GM15510 (cell line): Measurements from ENCODE around the gene PIGZ.

Source experiments
- POLR2A ChIP-seq: IDR thresholded peaks from 3 replicates; pipeline ENCODE4 v1.6.1; 2011; ENCODE audit warnings: borderline replicate concordance; ENCODE audit not compliant: insufficient read length; ENCODE audit errors: extremely low read depth

PIGZ gene, protein sequence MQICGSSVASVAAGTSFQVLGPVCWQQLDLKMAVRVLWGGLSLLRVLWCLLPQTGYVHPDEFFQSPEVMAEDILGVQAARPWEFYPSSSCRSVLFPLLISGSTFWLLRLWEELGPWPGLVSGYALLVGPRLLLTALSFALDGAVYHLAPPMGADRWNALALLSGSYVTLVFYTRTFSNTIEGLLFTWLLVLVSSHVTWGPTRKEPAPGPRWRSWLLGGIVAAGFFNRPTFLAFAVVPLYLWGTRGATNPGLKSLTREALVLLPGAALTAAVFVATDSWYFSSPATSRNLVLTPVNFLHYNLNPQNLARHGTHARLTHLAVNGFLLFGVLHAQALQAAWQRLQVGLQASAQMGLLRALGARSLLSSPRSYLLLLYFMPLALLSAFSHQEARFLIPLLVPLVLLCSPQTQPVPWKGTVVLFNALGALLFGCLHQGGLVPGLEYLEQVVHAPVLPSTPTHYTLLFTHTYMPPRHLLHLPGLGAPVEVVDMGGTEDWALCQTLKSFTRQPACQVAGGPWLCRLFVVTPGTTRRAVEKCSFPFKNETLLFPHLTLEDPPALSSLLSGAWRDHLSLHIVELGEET

DNA sequence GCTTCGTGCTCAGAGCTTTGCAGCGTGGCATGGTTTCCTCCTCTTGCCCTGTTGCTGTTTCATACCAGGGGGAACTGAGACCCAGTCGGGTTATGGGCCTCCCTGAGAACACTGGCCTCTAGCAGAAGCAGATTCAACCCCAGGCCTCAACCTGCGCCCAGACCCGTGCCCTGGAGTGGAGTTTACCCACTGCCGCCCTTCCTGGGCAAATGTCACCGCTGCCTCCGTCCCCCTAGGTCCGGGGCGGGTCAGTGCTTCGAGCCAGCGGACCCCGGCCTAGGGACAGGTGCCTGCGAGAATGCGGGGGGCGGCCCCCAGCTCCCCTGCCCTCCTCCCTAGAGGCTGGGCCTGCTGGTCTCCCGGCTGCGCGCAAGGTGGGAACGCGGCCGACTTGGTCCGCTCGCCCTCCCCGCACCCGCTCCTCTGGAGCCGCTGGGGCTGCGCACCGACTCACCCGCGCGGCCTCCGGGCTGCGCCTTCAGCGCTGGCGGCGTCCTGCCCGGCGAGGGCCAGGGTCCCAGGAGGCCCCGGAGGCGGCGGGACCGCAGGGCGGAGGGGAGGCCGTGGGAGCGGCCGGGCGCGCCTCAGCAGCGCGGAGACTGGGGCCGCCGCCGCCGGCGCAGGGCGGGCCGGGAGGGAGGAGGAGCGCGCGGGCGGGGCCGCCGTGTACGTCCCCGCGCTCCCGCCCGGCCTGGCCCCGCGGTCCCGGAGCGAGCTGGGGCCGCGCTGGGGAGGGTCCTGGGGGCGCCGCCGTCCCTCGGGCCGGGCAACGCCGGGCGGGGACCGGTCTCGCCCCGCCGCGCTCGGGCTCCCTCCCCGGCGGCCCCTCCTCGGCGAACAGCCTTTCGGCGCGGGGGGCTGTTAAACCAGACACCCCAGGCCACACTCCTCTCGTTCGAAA lies at the start of gene PIGZ:
PIGZ (minus strand) TSS at position 601 of the 901 bp plus-strand sequence. CDS start 16,802 bp downstream, outside the sequence.
- peak; percentile 67 for TF ChIP-seq POLR2A

DNA sequence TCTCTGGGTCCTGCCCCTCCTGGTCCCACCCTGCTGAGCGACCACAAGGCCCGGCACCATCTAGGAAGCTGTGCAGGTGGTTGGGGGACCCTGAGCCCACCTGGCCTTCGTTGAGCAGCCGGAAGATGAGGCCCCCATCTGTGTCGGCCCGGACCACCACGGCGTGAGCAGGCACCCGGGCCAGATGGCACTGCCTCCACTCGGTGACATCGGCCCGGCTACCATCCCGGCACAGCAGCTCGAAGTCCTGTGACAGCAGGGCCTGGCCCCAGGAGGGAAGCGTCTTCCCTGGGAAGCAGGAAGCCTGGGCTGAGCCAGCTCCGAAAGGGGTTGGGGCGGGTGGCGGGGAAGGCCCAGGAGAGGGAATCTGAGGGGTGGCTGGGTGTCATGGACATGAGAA lies 48.4 kb upstream of the PIGZ start:
- TF ChIP-seq POLR2A = no peak

DNA sequence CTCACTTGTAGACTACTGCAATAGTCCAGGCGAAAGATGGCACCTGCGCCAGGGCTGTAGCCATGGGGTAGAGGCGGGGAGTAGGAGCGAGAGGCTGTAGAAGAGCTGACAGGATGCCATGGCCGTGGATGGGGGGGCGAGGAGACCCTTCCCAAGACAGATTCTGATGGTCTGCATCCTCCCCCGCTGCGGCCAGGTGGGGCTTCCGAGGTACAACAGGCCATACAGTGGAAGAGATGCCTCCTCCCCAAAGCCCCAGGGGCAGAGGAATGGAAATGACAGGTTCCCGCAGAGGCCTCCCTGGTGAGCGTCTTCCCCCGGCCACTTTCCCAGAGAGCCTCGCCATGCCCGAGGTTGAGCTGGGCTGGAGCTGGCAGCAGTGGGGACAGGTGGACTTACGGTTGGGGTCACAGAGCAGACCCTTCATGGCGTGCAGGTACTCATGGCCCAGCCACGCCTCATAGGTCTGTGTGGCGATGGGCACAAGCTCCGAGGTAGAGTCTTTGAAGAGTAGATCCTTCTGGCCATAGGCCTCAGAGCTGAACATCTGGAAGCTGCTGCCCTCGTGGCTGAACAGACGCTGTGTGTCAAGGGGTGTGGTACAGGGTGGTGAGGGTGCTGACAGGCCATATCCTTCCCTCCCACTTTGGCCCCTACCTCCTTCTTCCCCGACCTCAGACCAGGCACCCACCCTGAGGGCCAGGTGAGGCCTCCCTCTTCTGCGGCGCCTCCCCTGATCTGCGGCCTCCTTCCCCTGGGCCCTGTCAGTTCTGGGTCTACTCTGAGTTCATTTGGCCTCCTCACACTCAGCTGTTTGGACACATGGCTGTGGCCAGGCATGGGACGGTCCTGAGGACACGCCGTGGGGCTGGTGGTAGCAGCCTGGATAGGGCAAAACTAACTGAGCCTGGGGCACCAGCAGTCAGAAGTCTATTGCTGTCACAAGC lies 47.4 kb upstream of the PIGZ start:
- TF ChIP-seq POLR2A = no peak

DNA sequence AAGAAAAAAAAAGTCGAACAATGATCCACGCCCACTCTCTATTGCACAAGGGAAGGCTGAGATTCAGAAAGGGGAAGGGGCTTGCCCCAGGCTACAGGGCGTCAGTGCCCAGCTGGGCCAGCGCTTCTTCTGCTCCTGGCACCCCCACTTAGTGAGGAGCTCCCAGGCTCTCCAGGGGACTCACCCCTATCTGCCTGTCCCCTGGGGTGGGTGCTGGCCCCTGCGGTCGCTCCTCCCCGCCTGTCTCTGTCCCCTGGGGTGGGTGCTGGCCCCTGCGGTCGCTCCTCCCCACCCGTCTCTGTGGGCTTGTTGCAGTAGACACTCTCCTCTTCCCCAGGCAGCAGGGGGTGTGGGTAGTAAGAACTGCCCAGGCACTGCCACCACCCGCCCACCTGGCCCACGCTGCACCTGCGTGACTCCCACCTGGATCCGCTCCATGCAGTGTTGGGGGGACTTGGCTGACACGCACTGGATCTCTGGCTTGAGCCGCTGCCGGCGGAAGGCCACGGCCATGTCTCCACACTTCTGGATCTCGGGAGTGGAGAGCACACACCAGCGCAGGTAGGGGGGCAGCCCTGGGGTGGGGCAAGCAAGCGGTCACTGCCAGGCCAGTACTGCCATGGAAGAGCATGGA lies 46.4 kb upstream of the PIGZ start:
- no peak for TF ChIP-seq POLR2A

DNA sequence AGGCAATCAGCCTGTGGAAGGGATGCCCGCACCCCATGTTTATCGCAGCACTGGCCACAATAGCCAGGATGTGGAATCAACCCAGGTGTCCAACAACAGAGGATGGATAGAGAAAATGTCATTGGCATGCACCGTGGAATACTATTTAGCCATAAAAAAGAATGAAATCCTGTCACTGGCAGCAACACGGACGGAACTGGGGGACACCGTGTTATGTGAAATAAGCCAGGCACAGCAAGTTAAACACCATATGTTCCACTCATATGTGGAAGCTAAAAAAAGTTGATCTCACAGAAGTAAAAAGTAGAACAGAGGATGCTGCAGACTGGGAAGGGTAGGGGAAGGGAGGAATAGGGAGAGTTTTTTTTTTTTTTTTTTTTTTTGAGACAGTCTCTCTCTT lies 45.4 kb upstream of the PIGZ start:
- TF ChIP-seq POLR2A = no peak

DNA sequence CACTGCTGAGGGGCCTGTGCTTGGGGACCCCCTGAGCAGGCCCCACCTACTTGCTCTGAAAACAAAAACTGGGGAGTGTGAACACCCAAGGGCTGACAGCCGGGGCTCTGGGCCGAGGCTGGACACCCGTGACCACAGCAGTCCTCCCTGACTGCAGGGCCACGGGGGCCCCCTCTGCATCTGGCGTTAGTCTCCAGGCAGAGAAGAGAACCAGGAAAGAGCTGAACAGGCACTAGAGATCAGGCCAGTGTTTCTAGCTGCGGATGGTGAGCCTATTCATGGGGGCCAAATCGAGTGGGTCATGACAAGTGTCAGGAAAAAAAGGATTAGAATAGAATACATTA lies 43.9 kb upstream of the PIGZ start:
- TF ChIP-seq POLR2A = no peak

DNA sequence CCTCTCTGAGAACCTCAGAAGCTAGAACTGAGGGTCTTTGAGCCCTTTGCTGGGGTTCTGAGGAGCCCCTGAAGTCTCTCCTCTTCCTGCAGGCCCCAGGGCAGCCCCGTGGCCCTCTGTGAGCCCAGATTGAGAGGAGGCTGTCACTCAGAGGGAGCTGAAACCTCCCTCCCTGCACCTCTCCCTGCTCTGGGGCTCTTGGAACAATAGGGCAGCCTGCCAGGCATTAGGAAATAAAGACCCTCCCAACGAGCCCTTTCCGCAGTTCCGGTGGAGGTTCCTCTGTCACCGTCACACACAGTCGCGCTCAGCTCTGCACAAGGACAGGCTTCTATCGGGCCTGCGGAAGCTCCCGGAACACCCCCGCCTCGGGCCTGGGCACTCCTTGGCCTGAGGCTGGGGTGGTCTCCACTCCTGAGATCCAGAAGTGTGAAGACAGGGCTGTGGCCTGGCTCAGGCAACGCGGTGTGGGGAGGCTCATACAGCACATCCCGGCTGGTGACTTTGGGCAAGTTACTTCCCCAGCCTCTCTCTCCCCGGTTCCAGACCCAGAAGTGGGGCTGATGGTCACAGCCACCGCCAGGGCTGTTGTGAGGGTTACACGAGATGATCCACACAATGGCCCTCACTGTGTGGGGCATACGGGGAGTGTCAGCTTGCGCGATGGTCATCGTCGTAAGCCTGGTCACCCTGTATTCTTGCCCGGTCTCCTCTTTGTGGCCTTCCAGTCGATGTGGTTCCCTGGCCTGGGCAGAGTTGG lies 43.3 kb upstream of the PIGZ start:
- TF ChIP-seq POLR2A = no peak

DNA sequence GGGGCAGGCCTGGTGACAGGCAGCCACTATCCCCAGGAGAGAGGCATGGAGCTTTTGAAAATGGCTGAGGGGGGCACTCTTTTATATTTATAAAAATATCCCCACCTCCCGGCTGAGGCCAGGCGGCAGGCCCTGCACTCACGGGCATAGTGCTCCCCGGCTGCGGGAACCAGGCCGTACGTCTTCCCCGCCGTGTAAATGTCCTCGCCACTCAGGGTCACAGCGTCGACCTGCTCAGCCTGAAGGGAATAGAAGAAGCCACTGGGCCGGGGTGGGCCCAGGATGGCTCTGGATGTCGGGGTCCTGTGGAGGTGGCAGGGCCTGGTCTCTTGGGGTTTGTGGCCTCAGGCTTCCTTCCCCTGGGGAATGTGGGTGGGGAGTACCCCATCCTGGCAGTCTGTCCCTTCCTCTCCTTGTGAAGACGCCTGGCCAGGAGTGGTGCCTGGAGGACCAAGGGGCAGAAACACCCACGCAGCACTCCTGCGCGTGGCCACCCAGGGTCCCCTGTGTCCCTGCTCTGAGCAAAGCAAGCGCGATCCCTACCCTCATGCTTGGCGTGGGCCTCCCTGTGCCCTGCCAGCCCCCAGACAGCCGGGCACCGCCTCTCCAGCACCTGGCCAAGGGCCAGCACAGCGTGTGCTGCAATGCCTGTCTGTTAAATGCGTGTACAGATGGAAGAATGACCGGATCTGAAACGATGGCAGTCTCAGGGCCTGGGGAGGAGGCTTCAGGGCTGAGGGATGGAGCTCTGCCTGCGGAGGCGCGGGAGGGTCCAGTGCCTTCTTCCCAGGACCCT lies 42.1 kb upstream of the PIGZ start:
- TF ChIP-seq POLR2A = no peak

DNA sequence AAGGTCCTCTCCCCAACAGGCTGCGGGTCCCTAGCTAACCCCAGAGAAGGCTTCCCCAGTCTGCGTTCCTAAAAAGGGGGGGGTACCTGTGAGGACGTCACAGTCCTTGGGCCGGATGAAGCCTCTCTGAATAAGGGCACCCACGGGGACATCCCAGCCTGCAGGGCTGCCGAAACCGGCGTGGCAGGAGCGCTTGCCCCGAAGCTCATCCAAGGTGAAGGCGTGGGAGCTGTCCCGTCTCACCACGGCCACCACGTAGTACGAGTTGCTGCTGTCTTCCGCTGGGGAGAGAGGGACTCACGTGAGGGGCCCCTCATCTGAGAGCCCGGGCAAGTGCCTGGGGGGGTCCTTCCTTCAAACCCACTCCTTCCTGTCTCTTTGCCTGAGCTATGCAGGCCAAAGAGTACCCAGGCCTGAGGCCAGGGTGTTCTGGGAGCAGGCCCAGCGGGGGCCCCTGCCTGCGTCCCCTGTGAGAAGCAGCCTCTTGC lies 40.9 kb upstream of the PIGZ start:
- TF ChIP-seq POLR2A = no peak

DNA sequence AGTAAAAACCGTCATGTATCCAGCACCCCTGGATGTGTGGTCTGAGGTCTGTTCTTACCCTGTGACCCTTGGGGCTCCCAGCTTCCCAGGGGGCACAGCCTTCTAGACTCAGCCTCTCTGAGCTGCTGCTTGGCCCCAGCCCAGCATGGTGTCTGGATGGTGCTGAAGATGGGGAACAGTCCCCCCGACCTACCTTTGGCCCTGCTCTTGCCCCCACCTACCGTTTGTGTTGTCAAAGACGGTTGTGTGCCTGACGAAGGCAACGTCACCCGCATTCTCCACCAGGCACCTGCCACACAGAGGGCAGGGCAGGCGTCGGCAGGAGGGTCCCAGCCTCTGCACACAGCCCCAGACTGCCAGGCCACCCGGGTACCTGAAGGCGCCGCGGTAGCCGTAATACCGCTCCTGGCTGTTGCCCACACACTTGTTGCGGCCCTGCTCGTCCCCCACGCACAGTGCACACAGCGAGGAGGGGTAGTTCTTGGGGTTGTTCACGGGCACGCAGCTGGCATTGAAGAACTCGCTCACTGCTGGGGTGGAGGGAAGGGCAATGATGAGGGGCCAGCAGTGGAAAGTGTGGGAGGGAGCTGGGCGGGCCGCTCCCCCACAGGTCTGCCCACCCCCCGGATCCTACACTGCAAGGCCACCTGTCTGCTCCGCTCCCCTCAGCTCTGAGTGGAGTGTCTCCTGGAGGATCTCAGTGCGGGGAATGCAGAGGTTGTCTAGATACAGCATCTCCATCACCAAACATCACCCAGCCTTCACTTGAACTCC lies 40.0 kb upstream of the PIGZ start:
- no peak for TF ChIP-seq POLR2A

DNA sequence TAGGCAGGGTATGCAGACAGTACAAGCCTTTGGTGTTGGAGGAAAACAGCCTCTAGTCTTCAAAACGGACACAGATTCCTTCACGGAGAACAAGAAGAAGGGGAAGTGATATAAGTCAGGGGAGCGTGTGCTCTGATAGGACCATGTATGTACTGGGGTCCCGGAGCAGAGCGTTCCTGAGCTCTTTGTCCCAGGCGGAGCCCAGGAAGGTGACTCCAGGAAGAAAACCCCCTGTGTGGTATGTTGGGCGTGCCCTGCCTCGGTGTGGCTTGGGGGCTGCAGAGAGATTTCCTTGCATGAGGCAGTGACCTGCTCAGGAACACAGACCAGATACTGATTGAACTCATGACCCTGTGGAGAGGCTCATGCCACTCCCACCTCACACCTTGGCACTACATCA lies 39.3 kb upstream of the PIGZ start:
- TF ChIP-seq POLR2A = no peak
